Islet precursor cell (in vitro differentiated cells): ENCODE results near the gene SEC14L5.
"Not testable (repeated sequence)": the region's sequence is repeated elsewhere in the genome, so short reads cannot be mapped to it uniquely, and the experiment has no call there.

Experiments
- DNase-seq: peaks from one replicate; pipeline ENCODE4 v3.0.0-alpha.2; 2018

The SEC14L5 gene

GRCh38 chr16:5042574-5043171 is 84.5 kb downstream of the SEC14L5 start:
- DNase-seq = peak; percentile 57

- peak; percentile 43 for DNase-seq
Measured at GRCh38 chr16:5044011-5044540, 85.9 kb downstream of the SEC14L5 start.

GRCh38 chr16:5044581-5044980 is 86.5 kb downstream of the SEC14L5 start:
- DNase-seq = not testable (repeated sequence)

GRCh38 chr16:5045499-5046115 is 87.5 kb downstream of the SEC14L5 start:
- DNase-seq = peak; percentile 32

- DNase-seq = peak; percentile 22
Measured at GRCh38 chr16:5046914-5047313, 88.8 kb downstream of the SEC14L5 start.

- peak; percentile 33 for DNase-seq
Measured at GRCh38 chr16:5054876-5055865, 97.0 kb downstream of the SEC14L5 start.

- DNase-seq = peak; percentile 73
Measured at GRCh38 chr16:5056352-5056751, 98.2 kb downstream of the SEC14L5 start.

- DNase-seq = peak; percentile 87
Measured at GRCh38 chr16:5058476-5058875, 100.3 kb downstream of the SEC14L5 start.

GRCh38 chr16:5059386-5060072 is 101.4 kb downstream of the SEC14L5 start:
- no peak for DNase-seq

GRCh38 chr16:5060073-5060641 is 102.0 kb downstream of the SEC14L5 start:
- DNase-seq = no peak

- no peak for DNase-seq
Measured at GRCh38 chr16:5062051-5062450, 103.9 kb downstream of the SEC14L5 start.

GRCh38 chr16:5062790-5063765 is 104.9 kb downstream of the SEC14L5 start:
- DNase-seq = no peak

- no peak for DNase-seq
Measured at GRCh38 chr16:5064915-5065314, 106.8 kb downstream of the SEC14L5 start.

- DNase-seq = no peak
Measured at GRCh38 chr16:5065326-5065725, 107.2 kb downstream of the SEC14L5 start.

GRCh38 chr16:5065813-5066212 is 107.7 kb downstream of the SEC14L5 start, which contains the start of gene C16orf89:
TSS of gene C16orf89 (minus strand) at chr16:5065956. CDS start at chr16:5065908, 48 bp downstream.
- no peak for DNase-seq

GRCh38 chr16:5066511-5066910 is 108.4 kb downstream of the SEC14L5 start:
- no peak for DNase-seq
